ENCODE data around the gene MPRIP.
A peak's percentile ranks its signal among the peaks of the same experiment; 100 is the strongest.

The MPRIP gene

GRCh38 chr17:17091856-17092756, 49.8 kb downstream of the MPRIP start:
- Histone ChIP-seq H3K27ac (ENCODE audit: low read depth, low read length) (peak overlapping the region; percentile 40), H3K4me1 (ENCODE audit: control insufficient read depth, insufficient read depth, low read length) (peaks cover 44% of the 10 kb centered on the region), H3K27me3 (ENCODE audit: control insufficient read depth, insufficient read depth, low read length) (no peaks in the 10 kb centered on the region), H3K36me3 (ENCODE audit: control insufficient read depth, insufficient read depth, low read length) (no peaks in the 10 kb centered on the region), H3K4me3 (ENCODE audit: low read depth, low read length) (no peak overlapping the region), H3K9me3 (ENCODE audit: control insufficient read depth, insufficient read depth, low read length) (no peaks in the 10 kb centered on the region), H3K9ac (ENCODE audit: low read depth, low read length) (no peak overlapping the region)

GRCh38 chr17:17093764-17094163, 51.5 kb downstream of the MPRIP start:
- H3K4me1 ChIP-seq (ENCODE audit: control insufficient read depth, insufficient read depth, low read length), result peaks cover 44% of the 10 kb centered on the region
- H3K9ac ChIP-seq (ENCODE audit: low read depth, low read length), result no peak overlapping the region
- H3K4me3 ChIP-seq (ENCODE audit: low read depth, low read length), result no peak overlapping the region
- no peaks in the 10 kb centered on the region for H3K9me3 ChIP-seq (ENCODE audit: control insufficient read depth, insufficient read depth, low read length)
- H3K27ac ChIP-seq (ENCODE audit: low read depth, low read length), result no peak overlapping the region
- no peaks in the 10 kb centered on the region for H3K36me3 ChIP-seq (ENCODE audit: control insufficient read depth, insufficient read depth, low read length)
- no peaks in the 10 kb centered on the region for H3K27me3 ChIP-seq (ENCODE audit: control insufficient read depth, insufficient read depth, low read length)

GRCh38 chr17:17096438-17097178, 54.4 kb downstream of the MPRIP start:
- H3K36me3 ChIP-seq (ENCODE audit: control insufficient read depth, insufficient read depth, low read length), result no peaks in the 10 kb centered on the region
- peaks cover 44% of the 10 kb centered on the region for H3K4me1 ChIP-seq (ENCODE audit: control insufficient read depth, insufficient read depth, low read length)
- H3K27me3 ChIP-seq (ENCODE audit: control insufficient read depth, insufficient read depth, low read length), result no peaks in the 10 kb centered on the region
- no peak overlapping the region for H3K9ac ChIP-seq (ENCODE audit: low read depth, low read length)
- H3K9me3 ChIP-seq (ENCODE audit: control insufficient read depth, insufficient read depth, low read length), result no peaks in the 10 kb centered on the region
- peak overlapping the region; percentile 18 for H3K27ac ChIP-seq (ENCODE audit: low read depth, low read length)
- H3K4me3 ChIP-seq (ENCODE audit: low read depth, low read length), result no peak overlapping the region

GRCh38 chr17:17097763-17098345, 55.6 kb downstream of the MPRIP start:
- Histone ChIP-seq H3K27me3 (ENCODE audit: control insufficient read depth, insufficient read depth, low read length) (no peaks in the 10 kb centered on the region), H3K4me1 (ENCODE audit: control insufficient read depth, insufficient read depth, low read length) (peaks cover 35% of the 10 kb centered on the region), H3K27ac (ENCODE audit: low read depth, low read length) (no peak overlapping the region), H3K36me3 (ENCODE audit: control insufficient read depth, insufficient read depth, low read length) (no peaks in the 10 kb centered on the region), H3K9me3 (ENCODE audit: control insufficient read depth, insufficient read depth, low read length) (no peaks in the 10 kb centered on the region), H3K4me3 (ENCODE audit: low read depth, low read length) (no peak overlapping the region), H3K9ac (ENCODE audit: low read depth, low read length) (no peak overlapping the region)

- Histone ChIP-seq H3K9ac (ENCODE audit: low read depth, low read length) (no peak overlapping the region), H3K27ac (ENCODE audit: low read depth, low read length) (no peak overlapping the region), H3K36me3 (ENCODE audit: control insufficient read depth, insufficient read depth, low read length) (no peaks in the 10 kb centered on the region), H3K9me3 (ENCODE audit: control insufficient read depth, insufficient read depth, low read length) (no peaks in the 10 kb centered on the region), H3K27me3 (ENCODE audit: control insufficient read depth, insufficient read depth, low read length) (no peaks in the 10 kb centered on the region), H3K4me3 (ENCODE audit: low read depth, low read length) (no peak overlapping the region), H3K4me1 (ENCODE audit: control insufficient read depth, insufficient read depth, low read length) (peaks cover 30% of the 10 kb centered on the region)
These were observed 56.4 kb downstream of the MPRIP start for GRCh38 chr17:17098551-17099179.

DNA sequence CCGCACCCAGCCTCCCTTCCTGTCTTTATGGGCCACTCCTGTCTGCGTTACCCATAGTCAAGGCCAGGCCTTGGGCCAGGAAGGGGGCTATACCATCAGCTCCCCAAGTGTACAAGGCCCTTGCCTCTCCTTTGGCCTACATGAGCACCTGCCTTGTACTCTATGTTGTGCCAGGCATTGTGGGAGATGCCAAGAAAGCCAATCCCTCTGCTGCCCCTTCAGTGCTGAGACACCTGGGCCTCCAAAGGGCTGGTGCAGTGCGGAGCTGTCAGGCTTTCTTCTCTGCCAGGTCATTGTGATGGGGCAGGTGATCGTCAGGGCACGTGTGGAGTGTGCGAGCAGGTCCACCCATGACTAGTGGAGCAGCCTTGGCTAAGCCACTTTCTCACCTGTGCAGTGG, 59.9 kb downstream of the MPRIP start:
- Histone ChIP-seq H3K9ac (ENCODE audit: low read depth, low read length) (no peak overlapping the region), H3K27ac (ENCODE audit: low read depth, low read length) (no peak overlapping the region), H3K36me3 (ENCODE audit: control insufficient read depth, insufficient read depth, low read length) (no peaks in the 10 kb centered on the region; the same call in 1 of the 2 replicates), H3K9me3 (ENCODE audit: control insufficient read depth, insufficient read depth, low read length) (no peaks in the 10 kb centered on the region), H3K4me1 (ENCODE audit: control insufficient read depth, insufficient read depth, low read length) (no peaks in the 10 kb centered on the region; the same call in 1 of the 2 replicates), H3K27me3 (ENCODE audit: control insufficient read depth, insufficient read depth, low read length) (no peaks in the 10 kb centered on the region), H3K4me3 (ENCODE audit: low read depth, low read length) (no peak overlapping the region)

DNA sequence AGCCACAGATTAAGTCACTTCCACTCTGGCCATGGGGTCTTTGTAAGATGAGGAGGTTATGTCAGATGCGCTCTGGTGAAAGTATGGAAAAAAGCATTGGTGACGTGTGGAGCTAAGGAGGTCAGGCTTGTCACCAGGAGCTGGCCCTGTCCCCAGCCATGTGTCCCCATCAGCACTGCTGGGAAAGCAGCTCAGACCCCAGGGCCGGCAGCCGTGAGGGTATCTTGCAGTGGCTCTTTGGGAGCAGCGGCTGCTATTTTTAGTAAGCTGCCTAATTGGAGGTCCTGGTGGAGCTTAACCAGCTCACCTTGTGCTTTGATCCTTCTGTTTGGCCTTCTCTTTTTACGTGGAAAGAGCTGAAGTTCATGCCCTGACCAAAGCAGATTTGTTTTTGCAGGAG, 60.9 kb downstream of the MPRIP start:
- H3K27ac ChIP-seq (ENCODE audit: low read depth, low read length), result no peak overlapping the region
- no peak overlapping the region for H3K9ac ChIP-seq (ENCODE audit: low read depth, low read length)
- H3K4me3 ChIP-seq (ENCODE audit: low read depth, low read length), result no peak overlapping the region
- peaks cover 2% of the 10 kb centered on the region; the same call in 1 of the 2 replicates for H3K4me1 ChIP-seq (ENCODE audit: control insufficient read depth, insufficient read depth, low read length)
- H3K9me3 ChIP-seq (ENCODE audit: control insufficient read depth, insufficient read depth, low read length), result no peaks in the 10 kb centered on the region
- H3K27me3 ChIP-seq (ENCODE audit: control insufficient read depth, insufficient read depth, low read length), result no peaks in the 10 kb centered on the region
- H3K36me3 ChIP-seq (ENCODE audit: control insufficient read depth, insufficient read depth, low read length), result no peaks in the 10 kb centered on the region; the same call in 1 of the 2 replicates

- Histone ChIP-seq H3K27ac (ENCODE audit: low read depth, low read length) (no peak overlapping the region), H3K9ac (ENCODE audit: low read depth, low read length) (no peak overlapping the region), H3K9me3 (ENCODE audit: control insufficient read depth, insufficient read depth, low read length) (no peaks in the 10 kb centered on the region), H3K4me1 (ENCODE audit: control insufficient read depth, insufficient read depth, low read length) (peaks cover 8% of the 10 kb centered on the region; the same call in 1 of the 2 replicates), H3K36me3 (ENCODE audit: control insufficient read depth, insufficient read depth, low read length) (no peaks in the 10 kb centered on the region; the same call in 1 of the 2 replicates), H3K4me3 (ENCODE audit: low read depth, low read length) (no peak overlapping the region), H3K27me3 (ENCODE audit: control insufficient read depth, insufficient read depth, low read length) (no peaks in the 10 kb centered on the region)
These were observed 61.8 kb downstream of the MPRIP start for GRCh38 chr17:17104036-17104435.

GRCh38 chr17:17104494-17104893, 62.2 kb downstream of the MPRIP start:
- no peaks in the 10 kb centered on the region; the same call in 1 of the 2 replicates for H3K36me3 ChIP-seq (ENCODE audit: control insufficient read depth, insufficient read depth, low read length)
- no peak overlapping the region for H3K4me3 ChIP-seq (ENCODE audit: low read depth, low read length)
- no peak overlapping the region for H3K9ac ChIP-seq (ENCODE audit: low read depth, low read length)
- peaks cover 8% of the 10 kb centered on the region; the same call in 1 of the 2 replicates for H3K4me1 ChIP-seq (ENCODE audit: control insufficient read depth, insufficient read depth, low read length)
- H3K9me3 ChIP-seq (ENCODE audit: control insufficient read depth, insufficient read depth, low read length), result no peaks in the 10 kb centered on the region
- no peaks in the 10 kb centered on the region for H3K27me3 ChIP-seq (ENCODE audit: control insufficient read depth, insufficient read depth, low read length)
- H3K27ac ChIP-seq (ENCODE audit: low read depth, low read length), result no peak overlapping the region

DNA sequence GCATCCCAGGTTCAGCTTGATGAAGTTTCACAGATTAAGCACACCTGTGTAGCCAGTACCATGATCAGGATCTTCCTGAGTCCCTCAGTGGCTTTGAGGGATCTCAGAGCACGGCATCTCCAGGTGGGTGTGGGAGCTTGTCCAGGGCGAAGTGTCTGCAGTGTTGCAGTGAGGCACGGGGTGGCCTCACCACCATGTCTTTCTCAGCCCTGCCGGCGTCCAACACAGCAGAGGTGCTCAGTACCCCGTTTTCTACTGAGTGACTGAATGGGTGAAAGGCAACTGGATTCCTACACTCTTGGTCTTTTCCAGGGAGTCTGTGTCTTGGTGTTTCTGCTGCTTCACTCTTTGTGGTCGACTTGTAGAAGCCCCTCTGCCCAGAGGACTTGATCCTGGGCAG, 63.7 kb downstream of the MPRIP start:
- Histone ChIP-seq H3K9ac (ENCODE audit: low read depth, low read length) (no peak overlapping the region), H3K27me3 (ENCODE audit: control insufficient read depth, insufficient read depth, low read length) (no peaks in the 10 kb centered on the region), H3K27ac (ENCODE audit: low read depth, low read length) (no peak overlapping the region), H3K4me1 (ENCODE audit: control insufficient read depth, insufficient read depth, low read length) (peaks cover 8% of the 10 kb centered on the region; the same call in 1 of the 2 replicates), H3K4me3 (ENCODE audit: low read depth, low read length) (no peak overlapping the region), H3K36me3 (ENCODE audit: control insufficient read depth, insufficient read depth, low read length) (no peaks in the 10 kb centered on the region; the same call in 1 of the 2 replicates), H3K9me3 (ENCODE audit: control insufficient read depth, insufficient read depth, low read length) (no peaks in the 10 kb centered on the region)
